SK-N-SH (cell line): Measurements from ENCODE around the gene TFPI. TPM values are rescaled to one million over a fixed set of nuclear protein-coding genes. Genes with fewer than 3 reads are reported as not detected.

Experiments
- CTCF ChIA-PET: fragments of 300-600, 350-600 bp; formaldehyde crosslinking; extraction: SDS; loops from one replicate; lab custom pipeline; 2021; lab: Yijun Ruan, JAX
- POLR2A ChIA-PET: fragments of 350-600 bp; sonication (Branson Sonifier 250); formaldehyde crosslinking; extraction: SDS; loops from one replicate; lab custom pipeline; 2020; ENCODE audit warnings: antibody characterized with exemption, inconsistent platforms; lab: Yijun Ruan, JAX
- DNase-seq: peaks from one replicate; pipeline ENCODE4 v3.0.0; 2012
- H2AFZ ChIP-seq: fragments of 200-600 bp; sonication (generic); 2 replicates; pipeline ENCODE4 v1.8.1; 2016; ENCODE audit warnings: antibody characterized with exemption, mild to moderate bottlenecking, low read depth
- H3F3A ChIP-seq: fragments of 200-600 bp; sonication (generic); replicated peaks from 2 replicates; pipeline ENCODE3; 2016; ENCODE audit warnings: antibody characterized with exemption, mild to moderate bottlenecking; ENCODE audit not compliant: insufficient read depth
- H3K27ac ChIP-seq, 2 experiments: fragments of 200-500 bp in 1 of 2; fragments of 200-600 bp in 1 of 2; sonication (Bioruptor generic) in 1 of 2; sonication (generic), shearing (Covaris generic) in 1 of 2; 2 replicates each; pipeline versions ENCODE4 v1.5.1 to v1.6.1; 2014 to 2016; ENCODE audit warnings: low read depth in 2 of 2, inconsistent platforms in 1 of 2, low read length in 1 of 2, mild to moderate bottlenecking in 1 of 2, mixed read lengths in 1 of 2
- H3K27me3 ChIP-seq: fragments of 200-600 bp; sonication (generic), shearing (Covaris generic); 2 replicates; pipeline ENCODE4 v1.6.1; 2016; ENCODE audit warnings: mixed run types; ENCODE audit not compliant: insufficient read depth
- H3K36me3 ChIP-seq, 2 experiments: fragments of 200-500 bp in 1 of 2; fragments of 200-600 bp in 1 of 2; sonication (Bioruptor generic) in 1 of 2; sonication (generic) in 1 of 2; replicated peaks in 1 of 2; 2 replicates each; pipeline versions ENCODE3 to v1.5.1; 2014 to 2016; ENCODE audit warnings: low read length in 1 of 2, mild to moderate bottlenecking in 1 of 2; ENCODE audit not compliant: insufficient read depth in 2 of 2, control insufficient read depth in 1 of 2
- H3K4me1 ChIP-seq, 2 experiments: fragments of 200-500 bp in 1 of 2; fragments of 200-600 bp in 1 of 2; sonication (Bioruptor generic) in 1 of 2; sonication (generic), shearing (Covaris generic) in 1 of 2; 2 replicates each; pipeline versions ENCODE4 v1.5.1 to v1.6.1; 2014 to 2016; ENCODE audit warnings: low read depth in 1 of 2, low read length in 1 of 2, mixed run types in 1 of 2; ENCODE audit not compliant: insufficient read depth in 2 of 2, control insufficient read depth in 1 of 2
- H3K4me2 ChIP-seq: fragments of 200-600 bp; sonication (generic), shearing (Covaris generic); 2 replicates; pipeline ENCODE4 v1.6.1; 2017; ENCODE audit warnings: mixed run types
- H3K4me3 ChIP-seq, 2 experiments: fragments of 200-500 bp in 1 of 2; fragments of 200-600 bp in 1 of 2; sonication (Bioruptor generic) in 1 of 2; sonication (generic), shearing (Covaris generic) in 1 of 2; 2 replicates each; pipeline versions ENCODE4 v1.5.1 to v1.8.1; 2014 to 2016; ENCODE audit warnings: low read depth in 2 of 2, inconsistent platforms in 1 of 2, low read length in 1 of 2, mild to moderate bottlenecking in 1 of 2, mixed read lengths in 1 of 2, moderate library complexity in 1 of 2
- H3K79me2 ChIP-seq: fragments of 200-600 bp; sonication (generic); 2 replicates; pipeline ENCODE4 v1.8.1; 2017; ENCODE audit warnings: mild to moderate bottlenecking; ENCODE audit not compliant: insufficient read depth
- H3K9ac ChIP-seq: fragments of 200-600 bp; sonication (generic); 2 replicates; pipeline ENCODE4 v1.6.1; 2017; ENCODE audit warnings: mixed run types
- H3K9me2 ChIP-seq: fragments of 200-600 bp; sonication (generic); 2 replicates; pipeline ENCODE4 v1.6.1; 2017; ENCODE audit warnings: mixed run types
- H3K9me3 ChIP-seq: fragments of 200-600 bp; sonication (generic); 2 replicates; pipeline ENCODE4 v1.6.1; 2017; ENCODE audit warnings: mixed run types, mild to moderate bottlenecking, moderate library complexity
- H4K20me1 ChIP-seq: fragments of 200-600 bp; sonication (generic); 2 replicates; pipeline ENCODE4 v1.6.1; 2017; ENCODE audit warnings: mild to moderate bottlenecking, mixed run types; ENCODE audit not compliant: insufficient read depth
- CTCF ChIP-seq: fragments of 200-600 bp; sonication (generic); IDR thresholded peaks from 2 replicates; pipeline ENCODE4 v1.6.1; 2017; ENCODE audit warnings: antibody characterized with exemption, mild to moderate bottlenecking, moderate library complexity
- ELF1 ChIP-seq: IDR thresholded peaks from 2 replicates; pipeline ENCODE4 v1.4.0; 2012
- FOXM1 ChIP-seq: IDR thresholded peaks from 2 replicates; pipeline ENCODE4 v1.4.0; 2012; ENCODE audit warnings: low read depth, mild to moderate bottlenecking
- JUND ChIP-seq: IDR thresholded peaks from 2 replicates; pipeline ENCODE4 v1.4.0; 2012
- MAX ChIP-seq: IDR thresholded peaks from 2 replicates; pipeline ENCODE4 v1.4.0; 2012; ENCODE audit warnings: low read depth
- MXI1 ChIP-seq: IDR thresholded peaks from 2 replicates; pipeline ENCODE4 v1.6.1; 2012; ENCODE audit warnings: mild to moderate bottlenecking, low read depth, low read length, improper control_type of control experiment
- NFIC ChIP-seq: IDR thresholded peaks from 2 replicates; pipeline ENCODE4 v1.4.0; 2012; ENCODE audit warnings: borderline replicate concordance
- NRF1 ChIP-seq: IDR thresholded peaks from 2 replicates; pipeline ENCODE4 v1.6.1; 2012; ENCODE audit warnings: low read depth, mild to moderate bottlenecking, low read length
- PBX3 ChIP-seq: IDR thresholded peaks from 2 replicates; pipeline ENCODE4; 2012
- POLR2AphosphoS5 ChIP-seq: IDR thresholded peaks from 2 replicates; pipeline ENCODE4 v1.6.1; 2012; ENCODE audit warnings: low read depth, low read length
- RFX5 ChIP-seq: IDR thresholded peaks from 2 replicates; pipeline ENCODE4 v1.6.1; 2012; ENCODE audit warnings: mild to moderate bottlenecking, improper control_type of control experiment, low read length
- RXRA ChIP-seq: IDR thresholded peaks from 2 replicates; pipeline ENCODE4 v1.4.0; 2012; ENCODE audit warnings: low read depth, mild to moderate bottlenecking, borderline replicate concordance
- SMC3 ChIP-seq: IDR thresholded peaks from 2 replicates; pipeline ENCODE4 v1.6.1; 2012; ENCODE audit warnings: low read depth, low read length, improper control_type of control experiment
- TCF12 ChIP-seq: IDR thresholded peaks from 2 replicates; pipeline ENCODE4 v1.4.0; 2012
- TEAD4 ChIP-seq: IDR thresholded peaks from 2 replicates; pipeline ENCODE4 v1.4.0; 2012; ENCODE audit warnings: mild to moderate bottlenecking, borderline replicate concordance; ENCODE audit not compliant: insufficient read depth
- polyA plus RNA-seq, 3 experiments: library from polyadenylated mRNA; depleted of rRNA; stranded (reverse); fragments of >200 nt; gene quantifications; 2 replicates each; pipeline ENCODE4 v1.2.3, GENCODE V29; 2012
- TF ChIP-seq, protein P1 (sequence below): IDR thresholded peaks from 2 replicates; pipeline ENCODE4 v1.4.0; 2012; ENCODE audit warnings: low read depth, borderline replicate concordance
- TF ChIP-seq, protein P2 (sequence below): fragments of 150-350 bp; IDR thresholded peaks from 2 replicates; pipeline ENCODE4 v1.6.1; 2016; ENCODE audit warnings: mild to moderate bottlenecking, low read depth, low read length
- TF ChIP-seq, protein P3 (sequence below): IDR thresholded peaks from 2 replicates; pipeline ENCODE4 v1.6.1; 2012; ENCODE audit warnings: mild to moderate bottlenecking, low read depth, low read length, moderate library complexity
- TF ChIP-seq, protein P4 (sequence below): fragments of 150-350 bp; IDR thresholded peaks from 2 replicates; pipeline ENCODE4 v1.6.1; 2017; ENCODE audit warnings: antibody characterized with exemption, low read length, low read depth, borderline replicate concordance

Gene TFPI
- polyA plus RNA-seq, 1 of the 3 experiments (the other 2 are of a cell fraction) = 2.1 TPM

DNA sequence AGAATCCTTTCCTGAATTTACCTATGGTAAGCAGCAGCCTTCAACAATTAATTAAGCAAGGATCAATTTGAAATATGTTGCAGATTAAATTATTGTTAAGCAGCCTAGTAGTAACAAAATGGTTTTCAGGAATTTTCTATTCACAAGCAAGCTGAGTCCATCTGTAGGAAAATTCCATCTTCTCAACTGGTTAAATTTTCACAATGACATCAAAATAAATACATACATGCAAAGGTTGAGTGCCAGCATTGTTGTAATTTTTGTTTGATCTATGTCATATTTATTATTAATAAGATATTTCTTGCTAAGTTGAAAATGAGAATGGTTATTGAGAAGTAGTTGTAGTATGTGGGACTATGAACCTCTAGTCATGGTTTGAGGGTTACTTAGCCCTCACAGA, 15.3 kb upstream of the TFPI start:
- Histone ChIP-seq H3K4me1 (peaks cover 0 to 2% of the 10 kb centered on the region in 2 experiments; a peak in 2 of 4 replicates), H3K4me3 (no peak overlapping the region), H4K20me1 (no peaks in the 10 kb centered on the region), H3K9me2 (no peaks in the 10 kb centered on the region), H3F3A (no peaks in the 10 kb centered on the region), H3K27me3 (no peaks in the 10 kb centered on the region), H2AFZ (no peak overlapping the region), H3K4me2 (no peak overlapping the region), H3K36me3 (peaks cover 0 to 6% of the 10 kb centered on the region in 2 experiments), H3K9me3 (0 out of 2 replicates have a peak, but pooled peaks cover 6% of the 10 kb centered on the region), H3K9ac (no peak overlapping the region), H3K27ac (no peak overlapping the region), H3K79me2 (no peaks in the 10 kb centered on the region)
- no peak for DNase-seq
- ChIA-PET CTCF (interaction anchor here (1.8 to 3.1 kb wide), 4 partner anchors 10 to 70 kb away, joined by 4 to 16 read pairs (median 6); no protein-coding TSS in a partner anchor), POLR2A (no interaction called here)
- TF ChIP-seq NFIC (no peak), TCF12 (no peak), ELF1 (no peak), PBX3 (no peak), MAX (no peak), POLR2AphosphoS5 (no peak), TEAD4 (no peak), FOXM1 (no peak), JUND (no peak), SMC3 (no peak), NRF1 (no peak), RXRA (no peak), RFX5 (no peak), MXI1 (no peak), CTCF (no peak)
- TF ChIP-seq, protein P1, sequence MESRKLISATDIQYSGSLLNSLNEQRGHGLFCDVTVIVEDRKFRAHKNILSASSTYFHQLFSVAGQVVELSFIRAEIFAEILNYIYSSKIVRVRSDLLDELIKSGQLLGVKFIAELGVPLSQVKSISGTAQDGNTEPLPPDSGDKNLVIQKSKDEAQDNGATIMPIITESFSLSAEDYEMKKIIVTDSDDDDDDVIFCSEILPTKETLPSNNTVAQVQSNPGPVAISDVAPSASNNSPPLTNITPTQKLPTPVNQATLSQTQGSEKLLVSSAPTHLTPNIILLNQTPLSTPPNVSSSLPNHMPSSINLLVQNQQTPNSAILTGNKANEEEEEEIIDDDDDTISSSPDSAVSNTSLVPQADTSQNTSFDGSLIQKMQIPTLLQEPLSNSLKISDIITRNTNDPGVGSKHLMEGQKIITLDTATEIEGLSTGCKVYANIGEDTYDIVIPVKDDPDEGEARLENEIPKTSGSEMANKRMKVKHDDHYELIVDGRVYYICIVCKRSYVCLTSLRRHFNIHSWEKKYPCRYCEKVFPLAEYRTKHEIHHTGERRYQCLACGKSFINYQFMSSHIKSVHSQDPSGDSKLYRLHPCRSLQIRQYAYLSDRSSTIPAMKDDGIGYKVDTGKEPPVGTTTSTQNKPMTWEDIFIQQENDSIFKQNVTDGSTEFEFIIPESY = no peak
- TF ChIP-seq, protein P2, sequence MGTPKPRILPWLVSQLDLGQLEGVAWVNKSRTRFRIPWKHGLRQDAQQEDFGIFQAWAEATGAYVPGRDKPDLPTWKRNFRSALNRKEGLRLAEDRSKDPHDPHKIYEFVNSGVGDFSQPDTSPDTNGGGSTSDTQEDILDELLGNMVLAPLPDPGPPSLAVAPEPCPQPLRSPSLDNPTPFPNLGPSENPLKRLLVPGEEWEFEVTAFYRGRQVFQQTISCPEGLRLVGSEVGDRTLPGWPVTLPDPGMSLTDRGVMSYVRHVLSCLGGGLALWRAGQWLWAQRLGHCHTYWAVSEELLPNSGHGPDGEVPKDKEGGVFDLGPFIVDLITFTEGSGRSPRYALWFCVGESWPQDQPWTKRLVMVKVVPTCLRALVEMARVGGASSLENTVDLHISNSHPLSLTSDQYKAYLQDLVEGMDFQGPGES = no peak
- TF ChIP-seq, protein P3, sequence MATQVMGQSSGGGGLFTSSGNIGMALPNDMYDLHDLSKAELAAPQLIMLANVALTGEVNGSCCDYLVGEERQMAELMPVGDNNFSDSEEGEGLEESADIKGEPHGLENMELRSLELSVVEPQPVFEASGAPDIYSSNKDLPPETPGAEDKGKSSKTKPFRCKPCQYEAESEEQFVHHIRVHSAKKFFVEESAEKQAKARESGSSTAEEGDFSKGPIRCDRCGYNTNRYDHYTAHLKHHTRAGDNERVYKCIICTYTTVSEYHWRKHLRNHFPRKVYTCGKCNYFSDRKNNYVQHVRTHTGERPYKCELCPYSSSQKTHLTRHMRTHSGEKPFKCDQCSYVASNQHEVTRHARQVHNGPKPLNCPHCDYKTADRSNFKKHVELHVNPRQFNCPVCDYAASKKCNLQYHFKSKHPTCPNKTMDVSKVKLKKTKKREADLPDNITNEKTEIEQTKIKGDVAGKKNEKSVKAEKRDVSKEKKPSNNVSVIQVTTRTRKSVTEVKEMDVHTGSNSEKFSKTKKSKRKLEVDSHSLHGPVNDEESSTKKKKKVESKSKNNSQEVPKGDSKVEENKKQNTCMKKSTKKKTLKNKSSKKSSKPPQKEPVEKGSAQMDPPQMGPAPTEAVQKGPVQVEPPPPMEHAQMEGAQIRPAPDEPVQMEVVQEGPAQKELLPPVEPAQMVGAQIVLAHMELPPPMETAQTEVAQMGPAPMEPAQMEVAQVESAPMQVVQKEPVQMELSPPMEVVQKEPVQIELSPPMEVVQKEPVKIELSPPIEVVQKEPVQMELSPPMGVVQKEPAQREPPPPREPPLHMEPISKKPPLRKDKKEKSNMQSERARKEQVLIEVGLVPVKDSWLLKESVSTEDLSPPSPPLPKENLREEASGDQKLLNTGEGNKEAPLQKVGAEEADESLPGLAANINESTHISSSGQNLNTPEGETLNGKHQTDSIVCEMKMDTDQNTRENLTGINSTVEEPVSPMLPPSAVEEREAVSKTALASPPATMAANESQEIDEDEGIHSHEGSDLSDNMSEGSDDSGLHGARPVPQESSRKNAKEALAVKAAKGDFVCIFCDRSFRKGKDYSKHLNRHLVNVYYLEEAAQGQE = no peak
- TF ChIP-seq, protein P4, sequence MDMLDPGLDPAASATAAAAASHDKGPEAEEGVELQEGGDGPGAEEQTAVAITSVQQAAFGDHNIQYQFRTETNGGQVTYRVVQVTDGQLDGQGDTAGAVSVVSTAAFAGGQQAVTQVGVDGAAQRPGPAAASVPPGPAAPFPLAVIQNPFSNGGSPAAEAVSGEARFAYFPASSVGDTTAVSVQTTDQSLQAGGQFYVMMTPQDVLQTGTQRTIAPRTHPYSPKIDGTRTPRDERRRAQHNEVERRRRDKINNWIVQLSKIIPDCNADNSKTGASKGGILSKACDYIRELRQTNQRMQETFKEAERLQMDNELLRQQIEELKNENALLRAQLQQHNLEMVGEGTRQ = no peak
